Central memory CD8-positive, alpha-beta T cell (primary cell): ENCODE results near the gene TAS2R38.

Experiments used
- ATAC-seq: fragments of 150-1000 bp; cut with Tn5 transposase; replicated peaks from 2 replicates; pipeline ENCODE4 v1.10.0; 2022; ENCODE audit warnings: mild to moderate bottlenecking, moderate FRiP score, moderate number of reproducible peaks; ENCODE audit not compliant: poor library complexity, severe bottlenecking; ENCODE audit errors: extremely low read depth
- DNase-seq, 2 donors: peaks; one replicate each; pipeline ENCODE4 v3.0.0; 2021; ENCODE audit warnings: low spot score in 2 of 2
- H3K27ac Mint-ChIP-seq: one replicate; pipeline ENCODE4 v1.8.0; 2022; ENCODE audit warnings: low read depth, mild to moderate bottlenecking, moderate library complexity, mixed read lengths
- H3K27me3 Mint-ChIP-seq: one replicate; pipeline ENCODE4 v1.8.0; 2022; ENCODE audit warnings: mixed read lengths
- H3K36me3 Mint-ChIP-seq: one replicate; pipeline ENCODE4 v1.8.0; 2022; ENCODE audit warnings: mild to moderate bottlenecking, moderate library complexity, mixed read lengths; ENCODE audit not compliant: insufficient read depth
- H3K4me1 Mint-ChIP-seq: one replicate; pipeline ENCODE4 v1.8.0; 2022; ENCODE audit warnings: mixed read lengths
- H3K4me3 Mint-ChIP-seq: one replicate; pipeline ENCODE4 v1.8.0; 2022; ENCODE audit warnings: mild to moderate bottlenecking, moderate library complexity, mixed read lengths
- H3K9me3 Mint-ChIP-seq: one replicate; pipeline ENCODE4 v1.8.0; 2022; ENCODE audit warnings: mixed read lengths

Gene TAS2R38

GRCh38 chr7:141960687-141961422 lies 12.7 kb downstream of the TAS2R38 start:
- no peak overlapping the region for H3K27ac Mint-ChIP-seq
- H3K36me3 Mint-ChIP-seq, result no peaks in the 10 kb centered on the region
- no peaks in the 10 kb centered on the region for H3K27me3 Mint-ChIP-seq
- DNase-seq, result no peak
- H3K4me1 Mint-ChIP-seq, result no peaks in the 10 kb centered on the region
- ATAC-seq, result no peak
- peaks cover 5% of the 10 kb centered on the region for H3K9me3 Mint-ChIP-seq
- no peak overlapping the region for H3K4me3 Mint-ChIP-seq

- Mint-ChIP-seq H3K4me3 (no peak overlapping the region), H3K27ac (no peak overlapping the region), H3K36me3 (no peaks in the 10 kb centered on the region), H3K4me1 (no peaks in the 10 kb centered on the region), H3K9me3 (peaks cover 5% of the 10 kb centered on the region), H3K27me3 (peaks cover 5% of the 10 kb centered on the region)
- DNase-seq (no peak), ATAC-seq (no peak)
These were observed 17.5 kb downstream of the TAS2R38 start for GRCh38 chr7:141956084-141956483.

DNA sequence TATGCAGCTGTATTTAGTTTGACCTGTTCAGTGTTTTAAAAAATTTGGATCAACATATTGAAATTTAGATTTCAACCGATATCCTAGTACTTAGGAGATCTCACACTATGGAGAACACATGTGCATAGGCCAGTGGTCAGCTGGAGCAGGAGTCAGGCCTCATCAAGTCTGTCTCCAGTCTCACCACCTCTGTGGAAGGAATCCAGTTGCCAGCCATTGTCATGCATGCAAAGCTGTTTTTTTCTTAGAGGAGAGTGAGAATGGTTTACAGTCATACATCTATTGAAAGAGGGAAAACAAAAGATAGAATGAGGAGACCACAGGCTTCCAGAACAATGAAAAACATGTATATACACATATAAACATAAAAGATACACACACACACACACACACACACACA lies 19.2 kb downstream of the TAS2R38 start:
- H3K4me1 Mint-ChIP-seq, result no peaks in the 10 kb centered on the region
- H3K27ac Mint-ChIP-seq, result no peak overlapping the region
- DNase-seq (no peak), ATAC-seq (no peak)
- H3K4me3 Mint-ChIP-seq, result no peak overlapping the region
- no peaks in the 10 kb centered on the region for H3K36me3 Mint-ChIP-seq
- H3K9me3 Mint-ChIP-seq, result peaks cover 5% of the 10 kb centered on the region
- peaks cover 12% of the 10 kb centered on the region for H3K27me3 Mint-ChIP-seq

GRCh38 chr7:141952461-141952860 lies 21.1 kb downstream of the TAS2R38 start:
- ATAC-seq (no peak), DNase-seq (no peak)
- no peak overlapping the region for H3K27ac Mint-ChIP-seq
- H3K4me1 Mint-ChIP-seq, result no peaks in the 10 kb centered on the region
- H3K36me3 Mint-ChIP-seq, result no peaks in the 10 kb centered on the region
- H3K4me3 Mint-ChIP-seq, result no peak overlapping the region
- H3K27me3 Mint-ChIP-seq, result peaks cover 12% of the 10 kb centered on the region
- peaks cover 4% of the 10 kb centered on the region for H3K9me3 Mint-ChIP-seq

DNA sequence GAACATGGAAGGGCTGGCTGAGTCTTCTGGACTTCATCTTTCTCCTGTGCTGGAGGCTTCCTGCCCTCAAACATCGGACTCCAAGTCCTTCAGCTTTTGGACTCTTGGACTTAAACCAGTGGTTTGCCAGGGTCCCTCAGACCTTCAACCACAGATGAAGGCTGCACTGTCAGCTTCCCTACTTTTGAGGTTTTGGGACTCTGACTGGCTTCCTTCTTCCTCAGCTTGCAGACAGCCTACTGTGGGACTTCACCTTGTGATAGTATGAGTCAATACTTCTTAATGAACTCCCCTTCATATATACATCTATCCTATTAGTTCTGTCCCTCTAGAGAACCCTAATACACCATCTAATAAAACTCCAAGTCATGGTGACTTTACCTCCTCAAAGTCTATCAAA lies 22.8 kb downstream of the TAS2R38 start:
- DNase-seq (no peak), ATAC-seq (no peak)
- Mint-ChIP-seq H3K9me3 (no peaks in the 10 kb centered on the region), H3K36me3 (no peaks in the 10 kb centered on the region), H3K4me1 (no peaks in the 10 kb centered on the region), H3K27ac (no peak overlapping the region), H3K27me3 (peaks cover 12% of the 10 kb centered on the region), H3K4me3 (no peak overlapping the region)

DNA sequence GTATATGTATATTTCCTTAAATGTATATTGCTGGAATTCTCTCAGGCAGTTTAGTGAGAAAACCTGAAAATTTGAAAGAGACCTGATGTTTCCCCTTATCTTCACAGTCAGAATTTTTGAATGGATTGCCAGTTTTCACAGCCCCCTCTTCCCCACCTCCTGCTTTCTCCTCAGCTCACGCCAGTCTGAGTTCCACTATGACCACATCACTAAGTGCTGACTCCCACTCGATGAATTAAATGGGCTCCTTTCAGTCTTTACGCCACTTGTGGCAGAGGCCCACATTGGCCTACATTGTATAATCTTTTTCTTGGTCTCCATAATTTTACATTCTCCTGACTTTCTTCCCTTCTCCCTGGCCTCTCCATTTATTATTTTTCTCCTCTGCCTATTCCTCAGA lies 23.7 kb downstream of the TAS2R38 start:
- Mint-ChIP-seq H3K9me3 (no peaks in the 10 kb centered on the region), H3K4me1 (no peaks in the 10 kb centered on the region), H3K36me3 (no peaks in the 10 kb centered on the region), H3K27ac (no peak overlapping the region), H3K27me3 (peaks cover 12% of the 10 kb centered on the region), H3K4me3 (no peak overlapping the region)
- ATAC-seq (no peak), DNase-seq (no peak)

DNA sequence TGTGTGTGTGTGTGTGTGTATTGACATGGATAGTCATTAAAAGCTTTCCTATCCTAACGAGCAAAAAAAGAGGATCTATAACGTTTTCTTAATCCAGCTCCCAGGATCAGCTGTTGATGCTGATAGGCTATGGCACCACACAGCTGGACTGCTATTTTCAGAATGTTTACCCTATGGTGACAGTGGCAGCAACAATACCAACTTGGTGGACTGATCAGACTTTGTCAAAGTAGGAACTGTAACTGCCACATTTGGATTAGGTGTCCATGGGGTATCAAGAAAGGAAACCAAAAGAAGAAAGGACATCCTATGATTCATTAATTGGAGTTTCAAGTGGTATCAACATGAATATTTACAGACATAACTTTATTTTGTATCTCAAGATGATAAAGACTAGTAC lies 24.1 kb downstream of the TAS2R38 start:
- H3K27me3 Mint-ChIP-seq, result peaks cover 12% of the 10 kb centered on the region
- DNase-seq (no peak), ATAC-seq (no peak)
- no peak overlapping the region for H3K4me3 Mint-ChIP-seq
- H3K4me1 Mint-ChIP-seq, result no peaks in the 10 kb centered on the region
- H3K27ac Mint-ChIP-seq, result no peak overlapping the region
- no peaks in the 10 kb centered on the region for H3K9me3 Mint-ChIP-seq
- H3K36me3 Mint-ChIP-seq, result no peaks in the 10 kb centered on the region

DNA sequence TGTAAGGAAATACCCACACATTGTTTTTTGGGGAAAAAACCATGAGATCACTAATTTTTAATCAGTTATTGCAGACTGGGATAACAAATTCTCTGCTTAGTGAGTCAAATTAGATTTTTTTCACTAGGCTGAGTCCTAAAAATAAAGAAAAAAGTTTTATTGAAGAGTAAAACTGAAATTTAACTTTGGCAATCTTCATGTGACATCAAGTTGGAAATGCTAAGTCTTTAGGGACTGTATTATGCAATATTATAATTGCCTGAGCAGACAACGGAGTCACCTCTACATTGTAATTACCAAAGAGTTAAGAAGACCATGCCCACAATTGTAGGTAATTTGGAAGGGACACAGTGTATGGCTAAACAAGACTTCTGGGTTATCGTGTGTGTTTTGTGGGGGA lies 24.6 kb downstream of the TAS2R38 start:
- Mint-ChIP-seq H3K4me3 (no peak overlapping the region), H3K4me1 (no peaks in the 10 kb centered on the region), H3K9me3 (no peaks in the 10 kb centered on the region), H3K27me3 (peaks cover 12% of the 10 kb centered on the region), H3K36me3 (no peaks in the 10 kb centered on the region), H3K27ac (no peak overlapping the region)
- ATAC-seq, result no peak
- DNase-seq, result no peak

DNA sequence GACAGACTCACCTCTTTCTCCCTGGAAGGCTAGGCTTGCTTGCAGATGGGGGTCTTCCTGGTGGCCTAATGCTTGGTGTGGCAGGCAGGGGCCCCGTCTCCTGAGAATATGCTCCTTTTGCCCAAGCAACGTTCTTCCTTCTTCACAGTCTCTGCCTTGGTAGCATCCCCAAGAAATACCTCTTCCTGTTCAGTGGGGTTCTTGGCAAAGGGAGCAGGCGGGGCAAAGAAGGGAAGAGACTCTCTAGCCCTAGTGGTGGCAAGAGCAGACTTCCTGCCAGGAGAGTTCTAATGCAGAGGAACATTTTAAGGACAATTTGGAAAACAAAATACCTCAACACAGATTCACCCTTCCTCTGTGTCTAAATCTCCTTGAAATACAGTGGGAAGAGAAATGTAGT lies 26.8 kb downstream of the TAS2R38 start, which contains the start of gene CLEC5A:
TSS of gene CLEC5A (minus strand) at position 179 of the 400 bp plus-strand sequence. CDS start 682 bp downstream, outside the sequence.
- ATAC-seq (no peak), DNase-seq (no peak)
- Mint-ChIP-seq H3K4me3 (no peak within 1 kb of the TSS), H3K27ac (no peak within 1 kb of the TSS), H3K9me3 (no peaks in the 10 kb centered on the region), H3K4me1 (no peaks in the 10 kb centered on the region), H3K27me3 (peaks cover 12% of the 10 kb centered on the region), H3K36me3 (no peaks in the 10 kb centered on the region)

DNA sequence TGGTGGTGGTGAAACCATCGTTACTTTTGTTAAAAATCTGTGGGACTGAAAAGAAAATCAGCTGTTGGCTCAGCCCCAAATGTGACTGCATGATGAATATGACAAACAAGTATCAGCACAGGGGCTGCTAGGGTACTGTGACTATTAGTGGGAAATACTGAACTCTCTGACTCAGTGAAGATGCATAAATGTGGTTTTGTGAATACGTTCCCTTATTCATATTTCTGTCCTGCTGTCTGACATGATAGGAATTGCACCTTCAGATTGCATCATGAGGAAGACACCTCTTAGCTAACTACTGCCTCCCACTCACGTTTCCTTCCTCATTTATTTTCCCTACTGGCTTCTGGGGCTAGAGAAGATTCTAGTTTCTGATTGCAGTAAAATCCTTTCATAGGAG lies 28.2 kb downstream of the TAS2R38 start:
- Mint-ChIP-seq H3K4me1 (no peaks in the 10 kb centered on the region), H3K4me3 (no peak overlapping the region), H3K9me3 (peaks cover 10% of the 10 kb centered on the region), H3K36me3 (no peaks in the 10 kb centered on the region), H3K27me3 (peaks cover under 1% of the 10 kb centered on the region), H3K27ac (no peak overlapping the region)
- DNase-seq, result no peak
- no peak for ATAC-seq

DNA sequence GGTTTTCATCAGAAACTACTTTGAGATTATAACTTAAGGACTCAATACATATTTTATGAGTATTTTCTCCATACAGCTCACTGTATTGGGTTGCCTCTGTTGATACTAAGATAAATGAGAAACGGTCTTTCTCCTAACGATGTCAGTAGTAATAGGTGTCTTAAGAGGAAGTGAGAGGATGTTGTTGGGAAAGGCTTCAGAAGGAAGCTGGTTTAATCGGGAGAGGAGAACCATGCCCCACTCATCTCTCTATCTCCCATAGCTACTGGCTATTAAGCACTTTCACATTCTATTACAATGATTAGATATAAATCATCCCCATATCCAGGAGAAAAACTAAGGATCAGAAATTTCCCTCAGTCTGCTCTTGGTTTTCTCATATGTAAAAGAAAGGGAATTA lies 28.8 kb downstream of the TAS2R38 start:
- no peak overlapping the region for H3K4me3 Mint-ChIP-seq
- H3K27ac Mint-ChIP-seq, result no peak overlapping the region
- ATAC-seq, result no peak
- no peaks in the 10 kb centered on the region for H3K27me3 Mint-ChIP-seq
- DNase-seq, result no peak
- no peaks in the 10 kb centered on the region for H3K4me1 Mint-ChIP-seq
- H3K36me3 Mint-ChIP-seq, result no peaks in the 10 kb centered on the region
- H3K9me3 Mint-ChIP-seq, result peaks cover 13% of the 10 kb centered on the region

DNA sequence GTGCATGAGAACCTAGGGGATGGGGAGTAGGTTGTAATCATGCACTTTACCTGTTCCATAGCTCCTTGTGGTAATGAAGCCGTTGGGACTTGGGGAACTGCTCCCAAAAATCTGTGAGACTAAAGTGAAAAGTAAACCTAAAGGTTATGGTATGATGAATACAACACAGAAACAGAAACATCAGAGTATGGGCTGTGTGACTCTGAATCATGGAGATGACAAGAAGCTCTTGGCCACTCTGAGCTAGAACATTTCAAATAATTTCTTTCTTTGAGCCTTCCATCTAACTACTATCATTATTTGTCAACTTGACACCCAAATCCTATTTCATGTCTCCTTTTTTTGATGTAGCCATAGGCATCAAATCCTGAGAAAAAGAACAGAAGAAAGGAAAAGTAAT lies 29.7 kb downstream of the TAS2R38 start:
- no peaks in the 10 kb centered on the region for H3K4me1 Mint-ChIP-seq

GRCh38 chr7:141941075-141941474 lies 32.5 kb downstream of the TAS2R38 start:
- Mint-ChIP-seq H3K27me3 (no peaks in the 10 kb centered on the region), H3K4me3 (no peak overlapping the region), H3K9me3 (peaks cover 23% of the 10 kb centered on the region), H3K27ac (no peak overlapping the region), H3K4me1 (no peaks in the 10 kb centered on the region), H3K36me3 (no peaks in the 10 kb centered on the region)
- DNase-seq (no peak), ATAC-seq (no peak)

More for the DNA sequence above, 29.7 kb downstream of the TAS2R38 start:
- DNase-seq (no peak), ATAC-seq (no peak)
- Mint-ChIP-seq H3K27ac (no peak overlapping the region), H3K36me3 (no peaks in the 10 kb centered on the region), H3K4me3 (no peak overlapping the region), H3K9me3 (peaks cover 18% of the 10 kb centered on the region), H3K27me3 (no peaks in the 10 kb centered on the region)
